ENCODE measurements around the gene PIRT. TPM values are rescaled to one million over a fixed set of nuclear protein-coding genes. Genes with fewer than 3 reads are reported as not detected.

Gene PIRT
- polyA plus RNA-seq, 1 donor from 2014 or later: not detected

GRCh38 chr17:10831696-10832095, 6.2 kb downstream of the PIRT start:
- Histone ChIP-seq H3F3A (ENCODE audit: insufficient read depth, low read length, poor library complexity, severe bottlenecking) (no peaks in the 10 kb centered on the region), H3K9me2 (ENCODE audit: insufficient read depth, low read length) (no peaks in the 10 kb centered on the region), H3K9ac (ENCODE audit: low read length) (no peak overlapping the region), H3K9me3 (ENCODE audit: low read length) (no peaks in the 10 kb centered on the region), H3K36me3 (ENCODE audit: insufficient read depth, low read length) (no peaks in the 10 kb centered on the region), H2AFZ (ENCODE audit: low read depth, low read length) (no peak overlapping the region), H3K27me3 (ENCODE audit: insufficient read depth, low read depth, low read length) (no peaks in the 10 kb centered on the region), H3K4me2 (ENCODE audit: low read length) (no peak overlapping the region), H4K20me1 (ENCODE audit: insufficient read depth) (no peaks in the 10 kb centered on the region), H3K79me2 (replicated peaks; ENCODE audit: insufficient read depth, low read length) (no peaks in the 10 kb centered on the region), H3K4me3 (ENCODE audit: low read length) (no peak overlapping the region), H3K27ac (ENCODE audit: low read length) (no peak overlapping the region)
- TF ChIP-seq, protein P1, sequence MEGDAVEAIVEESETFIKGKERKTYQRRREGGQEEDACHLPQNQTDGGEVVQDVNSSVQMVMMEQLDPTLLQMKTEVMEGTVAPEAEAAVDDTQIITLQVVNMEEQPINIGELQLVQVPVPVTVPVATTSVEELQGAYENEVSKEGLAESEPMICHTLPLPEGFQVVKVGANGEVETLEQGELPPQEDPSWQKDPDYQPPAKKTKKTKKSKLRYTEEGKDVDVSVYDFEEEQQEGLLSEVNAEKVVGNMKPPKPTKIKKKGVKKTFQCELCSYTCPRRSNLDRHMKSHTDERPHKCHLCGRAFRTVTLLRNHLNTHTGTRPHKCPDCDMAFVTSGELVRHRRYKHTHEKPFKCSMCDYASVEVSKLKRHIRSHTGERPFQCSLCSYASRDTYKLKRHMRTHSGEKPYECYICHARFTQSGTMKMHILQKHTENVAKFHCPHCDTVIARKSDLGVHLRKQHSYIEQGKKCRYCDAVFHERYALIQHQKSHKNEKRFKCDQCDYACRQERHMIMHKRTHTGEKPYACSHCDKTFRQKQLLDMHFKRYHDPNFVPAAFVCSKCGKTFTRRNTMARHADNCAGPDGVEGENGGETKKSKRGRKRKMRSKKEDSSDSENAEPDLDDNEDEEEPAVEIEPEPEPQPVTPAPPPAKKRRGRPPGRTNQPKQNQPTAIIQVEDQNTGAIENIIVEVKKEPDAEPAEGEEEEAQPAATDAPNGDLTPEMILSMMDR (IDR thresholded peaks at IDR 0.05; ENCODE audit: poor library complexity, severe bottlenecking): no peak
- TF ChIP-seq, protein P2, sequence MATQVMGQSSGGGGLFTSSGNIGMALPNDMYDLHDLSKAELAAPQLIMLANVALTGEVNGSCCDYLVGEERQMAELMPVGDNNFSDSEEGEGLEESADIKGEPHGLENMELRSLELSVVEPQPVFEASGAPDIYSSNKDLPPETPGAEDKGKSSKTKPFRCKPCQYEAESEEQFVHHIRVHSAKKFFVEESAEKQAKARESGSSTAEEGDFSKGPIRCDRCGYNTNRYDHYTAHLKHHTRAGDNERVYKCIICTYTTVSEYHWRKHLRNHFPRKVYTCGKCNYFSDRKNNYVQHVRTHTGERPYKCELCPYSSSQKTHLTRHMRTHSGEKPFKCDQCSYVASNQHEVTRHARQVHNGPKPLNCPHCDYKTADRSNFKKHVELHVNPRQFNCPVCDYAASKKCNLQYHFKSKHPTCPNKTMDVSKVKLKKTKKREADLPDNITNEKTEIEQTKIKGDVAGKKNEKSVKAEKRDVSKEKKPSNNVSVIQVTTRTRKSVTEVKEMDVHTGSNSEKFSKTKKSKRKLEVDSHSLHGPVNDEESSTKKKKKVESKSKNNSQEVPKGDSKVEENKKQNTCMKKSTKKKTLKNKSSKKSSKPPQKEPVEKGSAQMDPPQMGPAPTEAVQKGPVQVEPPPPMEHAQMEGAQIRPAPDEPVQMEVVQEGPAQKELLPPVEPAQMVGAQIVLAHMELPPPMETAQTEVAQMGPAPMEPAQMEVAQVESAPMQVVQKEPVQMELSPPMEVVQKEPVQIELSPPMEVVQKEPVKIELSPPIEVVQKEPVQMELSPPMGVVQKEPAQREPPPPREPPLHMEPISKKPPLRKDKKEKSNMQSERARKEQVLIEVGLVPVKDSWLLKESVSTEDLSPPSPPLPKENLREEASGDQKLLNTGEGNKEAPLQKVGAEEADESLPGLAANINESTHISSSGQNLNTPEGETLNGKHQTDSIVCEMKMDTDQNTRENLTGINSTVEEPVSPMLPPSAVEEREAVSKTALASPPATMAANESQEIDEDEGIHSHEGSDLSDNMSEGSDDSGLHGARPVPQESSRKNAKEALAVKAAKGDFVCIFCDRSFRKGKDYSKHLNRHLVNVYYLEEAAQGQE (IDR thresholded peaks at IDR 0.05; ENCODE audit: borderline replicate concordance): no peak
- TF ChIP-seq TAF1 (IDR thresholded peaks at IDR 0.05; ENCODE audit: low read depth) (no peak), SMC3 (conservative IDR thresholded peaks at IDR 0.05; ENCODE audit: poor library complexity) (no peak), EZH2 (IDR thresholded peaks at IDR 0.05; ENCODE audit: borderline replicate concordance, insufficient read depth, low read length, poor library complexity, severe bottlenecking) (no peak), EP300 (conservative IDR thresholded peaks at IDR 0.05; ENCODE audit: poor library complexity, severe bottlenecking) (no peak), MXI1 (conservative IDR thresholded peaks at IDR 0.05; ENCODE audit: poor library complexity, severe bottlenecking) (no peak), POLR2AphosphoS5 (IDR thresholded peaks at IDR 0.05) (no peak), RAD21 (conservative IDR thresholded peaks at IDR 0.05) (no peak)

- no peak for TF ChIP-seq EP300 (conservative IDR thresholded peaks at IDR 0.05; ENCODE audit: poor library complexity, severe bottlenecking)
- TF ChIP-seq, protein P1 (IDR thresholded peaks at IDR 0.05; ENCODE audit: poor library complexity, severe bottlenecking): no peak
- no peak for TF ChIP-seq RAD21 (conservative IDR thresholded peaks at IDR 0.05)
- TF ChIP-seq EZH2 (IDR thresholded peaks at IDR 0.05; ENCODE audit: borderline replicate concordance, insufficient read depth, low read length, poor library complexity, severe bottlenecking): no peak
- no peak for TF ChIP-seq POLR2AphosphoS5 (IDR thresholded peaks at IDR 0.05)
- TF ChIP-seq TAF1 (IDR thresholded peaks at IDR 0.05; ENCODE audit: low read depth): no peak
These were observed 9.9 kb downstream of the PIRT start for GRCh38 chr17:10827898-10828552.

More at GRCh38 chr17:10827898-10828552, 9.9 kb downstream of the PIRT start:
- Histone ChIP-seq H3K9ac (ENCODE audit: low read length) (no peak overlapping the region), H3K79me2 (replicated peaks; ENCODE audit: insufficient read depth, low read length) (no peaks in the 10 kb centered on the region), H3K9me3 (ENCODE audit: low read length) (no peaks in the 10 kb centered on the region), H3K4me2 (ENCODE audit: low read length) (no peak overlapping the region), H3K36me3 (ENCODE audit: insufficient read depth, low read length) (no peaks in the 10 kb centered on the region), H3K27ac (ENCODE audit: low read length) (no peak overlapping the region), H4K20me1 (ENCODE audit: insufficient read depth) (no peaks in the 10 kb centered on the region), H3K27me3 (ENCODE audit: insufficient read depth, low read depth, low read length) (no peaks in the 10 kb centered on the region), H3K9me2 (ENCODE audit: insufficient read depth, low read length) (no peaks in the 10 kb centered on the region), H3K4me3 (ENCODE audit: low read length) (no peak overlapping the region), H2AFZ (ENCODE audit: low read depth, low read length) (no peak overlapping the region), H3F3A (ENCODE audit: insufficient read depth, low read length, poor library complexity, severe bottlenecking) (no peaks in the 10 kb centered on the region)

Data from neural cell (in vitro differentiated cells).